ENCODE results near the gene LRRN4. TPM values are rescaled to one million over a fixed set of nuclear protein-coding genes. Genes with fewer than 3 reads are reported as not detected.

The LRRN4 gene
- total RNA-seq, 1 experiment from 2014 or later = 0.72 TPM

DNA sequence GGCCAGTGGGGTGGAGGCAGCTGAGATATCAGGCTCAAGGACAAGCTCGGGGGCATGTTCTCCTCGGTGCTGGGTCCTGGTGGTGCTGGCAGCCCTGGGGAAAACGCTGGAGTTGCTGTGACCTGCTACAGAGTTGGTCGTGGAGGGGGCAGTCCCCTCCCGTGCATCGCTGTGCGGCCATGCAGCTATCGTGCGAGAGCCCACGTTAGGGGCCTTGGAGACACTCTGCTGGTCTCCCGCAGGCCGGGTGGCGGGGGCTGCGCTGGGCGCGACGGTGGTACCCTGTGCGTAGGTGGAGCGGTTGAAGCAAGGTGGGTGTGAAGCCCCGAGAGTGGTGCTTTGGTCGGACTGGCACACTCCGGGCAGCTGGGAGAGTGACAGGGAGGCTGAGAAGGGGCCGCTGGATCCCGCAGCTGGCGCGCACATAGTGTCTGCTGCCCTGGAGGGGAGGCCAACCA lies 12.0 kb downstream of the LRRN4 start:
- no peak overlapping the region for H3K4me3 ChIP-seq
- no peak for DNase-seq
- no TSS peak for BruUV-seq (replicated peaks)
- intact Hi-C loops (cut with micrococcal nuclease; ENCODE audit: unreplicated experiment) = no loop called here
- no peak overlapping the region for H3K4me2 ChIP-seq
- no peaks in the 10 kb centered on the region for H3K9me2 ChIP-seq (ENCODE audit: insufficient read depth)
- TF ChIP-seq EZH2 (IDR thresholded peaks at IDR 0.05; ENCODE audit: low read depth) = no peak
- TF ChIP-seq, protein P1, sequence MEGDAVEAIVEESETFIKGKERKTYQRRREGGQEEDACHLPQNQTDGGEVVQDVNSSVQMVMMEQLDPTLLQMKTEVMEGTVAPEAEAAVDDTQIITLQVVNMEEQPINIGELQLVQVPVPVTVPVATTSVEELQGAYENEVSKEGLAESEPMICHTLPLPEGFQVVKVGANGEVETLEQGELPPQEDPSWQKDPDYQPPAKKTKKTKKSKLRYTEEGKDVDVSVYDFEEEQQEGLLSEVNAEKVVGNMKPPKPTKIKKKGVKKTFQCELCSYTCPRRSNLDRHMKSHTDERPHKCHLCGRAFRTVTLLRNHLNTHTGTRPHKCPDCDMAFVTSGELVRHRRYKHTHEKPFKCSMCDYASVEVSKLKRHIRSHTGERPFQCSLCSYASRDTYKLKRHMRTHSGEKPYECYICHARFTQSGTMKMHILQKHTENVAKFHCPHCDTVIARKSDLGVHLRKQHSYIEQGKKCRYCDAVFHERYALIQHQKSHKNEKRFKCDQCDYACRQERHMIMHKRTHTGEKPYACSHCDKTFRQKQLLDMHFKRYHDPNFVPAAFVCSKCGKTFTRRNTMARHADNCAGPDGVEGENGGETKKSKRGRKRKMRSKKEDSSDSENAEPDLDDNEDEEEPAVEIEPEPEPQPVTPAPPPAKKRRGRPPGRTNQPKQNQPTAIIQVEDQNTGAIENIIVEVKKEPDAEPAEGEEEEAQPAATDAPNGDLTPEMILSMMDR (conservative IDR thresholded peaks at IDR 0.05) = no peak
- H2AFZ ChIP-seq = no peak overlapping the region
- no peaks in the 10 kb centered on the region for H3K27me3 ChIP-seq (ENCODE audit: insufficient read depth, low read depth)
- no peaks in the 10 kb centered on the region for H4K20me1 ChIP-seq (ENCODE audit: insufficient read depth)
- POLR2A ChIA-PET (ENCODE audit: unreplicated experiment) = no interaction called here
- no peaks in the 10 kb centered on the region for H3K79me2 ChIP-seq (ENCODE audit: low read depth)
- no peaks in the 10 kb centered on the region for H3K4me1 ChIP-seq (replicated peaks; ENCODE audit: insufficient read depth)
- H3K36me3 ChIP-seq (ENCODE audit: low read depth) = peaks cover 3% of the 10 kb centered on the region; the same call in 1 of the 2 replicates
- no peak overlapping the region for H3K27ac ChIP-seq
- CTCF ChIA-PET = no interaction called here
- no peaks in the 10 kb centered on the region for H3K9me3 ChIP-seq (ENCODE audit: insufficient read depth, low read depth)
- no peaks in the 10 kb centered on the region for H3F3A ChIP-seq (ENCODE audit: insufficient read depth, low read depth)

DNA sequence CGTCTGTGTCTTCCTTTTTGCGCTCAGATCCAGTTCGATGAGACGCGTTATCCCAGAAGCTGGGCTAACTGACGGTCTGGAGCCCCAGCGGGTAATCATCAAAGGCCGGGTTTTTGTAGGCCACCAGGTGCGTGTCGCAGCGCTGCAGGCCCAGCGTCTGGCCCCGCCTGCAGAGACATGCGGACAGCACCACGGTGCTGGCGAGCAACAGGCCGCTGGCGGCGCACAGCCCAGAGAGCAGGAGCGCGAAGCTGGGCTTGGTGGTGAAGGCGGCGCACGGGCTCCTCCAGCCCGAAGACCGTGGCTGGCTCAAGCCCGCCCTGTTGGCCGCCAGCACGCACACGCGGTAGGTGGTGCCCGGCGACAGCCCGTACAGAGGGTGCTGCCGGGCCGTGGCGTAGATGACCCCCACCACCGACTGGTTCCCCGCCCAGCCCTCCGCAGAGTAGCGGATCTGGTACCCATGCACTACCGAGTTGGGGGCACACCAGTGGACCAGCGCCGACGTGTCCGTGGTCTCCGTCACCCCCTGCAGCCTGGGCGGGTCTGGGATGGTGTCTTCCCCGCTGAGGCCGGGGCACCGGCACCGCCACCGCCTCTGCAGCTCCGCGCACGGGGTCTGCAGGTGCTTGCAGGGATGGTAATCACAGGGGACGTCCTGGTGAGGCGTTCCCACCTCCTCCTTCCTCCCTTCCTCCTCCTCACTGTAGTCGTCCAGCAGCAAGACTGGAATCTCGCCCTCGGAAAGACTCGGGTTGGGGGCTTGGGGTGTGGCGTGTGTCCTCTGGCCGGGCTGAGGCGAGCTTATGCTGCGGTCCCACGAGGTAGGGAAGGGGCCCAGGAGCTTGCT lies 12.7 kb downstream of the LRRN4 start:
- H3K36me3 ChIP-seq (ENCODE audit: low read depth) = peaks cover 6% of the 10 kb centered on the region; the same call in 1 of the 2 replicates
- H3K4me2 ChIP-seq = no peak overlapping the region
- no peaks in the 10 kb centered on the region for H3K79me2 ChIP-seq (ENCODE audit: low read depth)
- POLR2A ChIA-PET (ENCODE audit: unreplicated experiment) = no interaction called here
- no peaks in the 10 kb centered on the region for H3K27me3 ChIP-seq (ENCODE audit: insufficient read depth, low read depth)
- H3K9me2 ChIP-seq (ENCODE audit: insufficient read depth) = no peaks in the 10 kb centered on the region
- DNase-seq = no peak
- no peak overlapping the region for H2AFZ ChIP-seq
- H3K4me1 ChIP-seq (replicated peaks; ENCODE audit: insufficient read depth) = no peaks in the 10 kb centered on the region
- TF ChIP-seq EZH2 (IDR thresholded peaks at IDR 0.05; ENCODE audit: low read depth) = no peak
- TF ChIP-seq, protein P1 (conservative IDR thresholded peaks at IDR 0.05) = no peak
- no peak overlapping the region for H3K4me3 ChIP-seq
- H4K20me1 ChIP-seq (ENCODE audit: insufficient read depth) = no peaks in the 10 kb centered on the region
- no peak overlapping the region for H3K27ac ChIP-seq
- H3F3A ChIP-seq (ENCODE audit: insufficient read depth, low read depth) = no peaks in the 10 kb centered on the region
- no peaks in the 10 kb centered on the region for H3K9me3 ChIP-seq (ENCODE audit: insufficient read depth, low read depth)
- CTCF ChIA-PET = no interaction called here
- intact Hi-C loops (cut with micrococcal nuclease; ENCODE audit: unreplicated experiment) = no loop called here
- no TSS peak for BruUV-seq (replicated peaks)

DNA sequence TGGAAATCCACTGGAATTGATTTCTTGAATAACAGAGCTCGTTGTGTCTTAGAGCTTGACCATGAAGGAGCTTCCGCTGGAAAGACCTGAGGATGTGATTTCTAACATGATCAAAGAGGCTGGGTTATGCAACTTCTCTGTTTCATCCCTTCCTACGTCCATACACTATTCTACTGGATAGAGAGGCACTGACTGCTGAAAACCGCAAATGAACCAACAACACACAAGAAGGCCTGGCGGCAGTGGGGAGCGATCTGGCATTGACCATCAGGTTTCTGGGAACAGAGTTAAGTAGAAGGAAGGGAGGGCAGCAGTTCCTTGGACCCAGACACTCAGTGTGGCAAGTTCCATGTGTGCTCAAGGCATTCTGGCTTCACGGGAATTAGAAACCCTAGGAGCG lies 13.3 kb downstream of the LRRN4 start:
- Histone ChIP-seq H3K9me3 (ENCODE audit: insufficient read depth, low read depth) (no peaks in the 10 kb centered on the region), H3K9me2 (ENCODE audit: insufficient read depth) (no peaks in the 10 kb centered on the region), H3K27me3 (ENCODE audit: insufficient read depth, low read depth) (no peaks in the 10 kb centered on the region), H2AFZ (no peak overlapping the region), H3K4me3 (no peak overlapping the region), H3K4me2 (no peak overlapping the region), H3F3A (ENCODE audit: insufficient read depth, low read depth) (no peaks in the 10 kb centered on the region), H3K79me2 (ENCODE audit: low read depth) (no peaks in the 10 kb centered on the region), H4K20me1 (ENCODE audit: insufficient read depth) (no peaks in the 10 kb centered on the region), H3K27ac (no peak overlapping the region), H3K4me1 (replicated peaks; ENCODE audit: insufficient read depth) (no peaks in the 10 kb centered on the region), H3K36me3 (ENCODE audit: low read depth) (peaks cover 9% of the 10 kb centered on the region; the same call in 1 of the 2 replicates)
- no peak for DNase-seq
- ChIA-PET POLR2A (ENCODE audit: unreplicated experiment) (no interaction called here), CTCF (no interaction called here)
- intact Hi-C loops (cut with micrococcal nuclease; ENCODE audit: unreplicated experiment) = no loop called here
- no TSS peak for BruUV-seq (replicated peaks)
- TF ChIP-seq EZH2 (IDR thresholded peaks at IDR 0.05; ENCODE audit: low read depth) = no peak
- TF ChIP-seq, protein P1 (conservative IDR thresholded peaks at IDR 0.05) = no peak

Measured in PC-9 (cell line).